Germinal center (tissue), 1 donor: ENCODE measurements around the gene VPS13A.
"Not testable (repeated sequence)": the region's sequence is repeated elsewhere in the genome, so short reads cannot be mapped to it uniquely, and the experiment has no call there.

Experiments used
- DNase-seq: peaks from one replicate; pipeline ENCODE4 v3.0.0; 2012; ENCODE audit warnings: mixed read lengths, low spot score

VPS13A gene

DNA sequence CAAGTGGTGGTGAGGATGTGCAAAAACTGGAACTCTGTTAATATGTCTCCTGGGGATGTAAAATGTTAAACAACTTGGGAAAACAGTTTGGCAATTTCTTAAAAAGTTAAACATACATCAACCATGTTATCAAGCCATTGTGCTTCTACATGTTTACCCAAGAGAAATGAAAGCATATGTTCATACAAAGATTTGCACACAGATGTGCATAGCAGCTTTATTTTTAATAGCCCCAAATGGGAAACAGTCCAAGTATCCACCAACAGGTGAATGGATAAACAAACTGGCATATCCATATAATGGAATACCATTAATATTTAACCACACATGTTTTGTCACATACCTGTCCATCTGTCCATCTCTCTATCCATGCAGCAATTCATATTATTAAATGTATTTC, 6.2 kb downstream of the VPS13A start:
- DNase-seq: no peak

DNA sequence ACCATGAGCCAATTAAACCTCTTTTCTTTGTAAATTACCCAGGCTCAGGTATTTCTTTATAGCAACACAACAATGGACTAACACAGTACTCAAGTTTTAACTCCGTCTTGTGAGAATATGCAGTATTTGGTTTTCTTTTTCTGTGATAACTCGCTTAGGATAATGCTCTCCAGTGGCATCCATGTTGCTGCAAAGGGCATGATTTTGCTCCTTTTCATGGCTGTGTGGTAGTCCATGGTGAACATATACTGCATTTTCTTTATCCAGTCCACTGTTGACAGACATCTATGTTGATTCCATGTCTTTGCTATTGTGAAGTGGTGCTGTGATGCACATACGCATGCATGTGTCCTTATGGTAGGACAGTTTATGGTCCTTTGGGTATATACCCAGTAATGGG, 10.9 kb downstream of the VPS13A start:
- no peak for DNase-seq

- no peak for DNase-seq
Measured at GRCh38 chr9:77194423-77194822, 17.1 kb downstream of the VPS13A start.

DNA sequence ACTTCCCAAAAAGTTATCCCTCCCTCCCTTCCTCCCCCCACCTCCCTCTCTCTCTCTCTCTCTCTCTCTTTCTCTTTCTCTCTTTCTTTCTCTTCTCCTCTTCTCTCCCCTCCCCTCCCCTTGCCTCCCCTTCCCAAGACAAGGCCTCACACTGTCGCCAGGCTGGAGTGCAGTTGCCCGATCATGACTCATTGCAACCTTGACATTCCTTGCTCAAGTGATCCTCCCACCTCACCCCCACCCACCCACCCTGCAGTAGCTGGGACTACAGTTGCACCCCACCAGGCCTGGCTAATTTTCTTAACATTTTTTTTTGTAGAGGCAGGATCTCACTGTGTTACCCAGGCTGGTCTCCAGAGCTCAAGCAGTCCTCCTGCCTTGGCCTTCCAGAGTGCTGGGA, 32.8 kb downstream of the VPS13A start:
- DNase-seq: no peak

DNA sequence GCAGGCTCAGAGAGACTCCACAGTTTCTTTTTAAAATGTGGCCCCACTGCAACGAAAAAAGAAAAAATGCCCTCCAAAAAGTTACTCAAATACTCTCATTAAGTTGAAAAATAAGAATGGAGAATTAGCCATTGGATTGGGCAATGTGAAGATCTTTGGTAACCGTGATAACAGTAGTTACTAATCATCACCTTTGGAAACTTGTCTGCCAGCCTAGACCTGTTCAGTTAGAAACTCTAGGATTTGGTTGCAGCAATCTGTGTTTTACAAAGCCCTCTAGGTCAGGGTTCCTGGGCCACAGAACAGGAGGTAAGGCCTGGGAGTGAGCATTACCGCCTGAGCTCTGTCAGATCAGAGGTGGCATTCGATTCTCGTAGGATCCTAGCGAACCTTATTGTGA, 34.2 kb downstream of the VPS13A start:
- DNase-seq: no peak

DNA sequence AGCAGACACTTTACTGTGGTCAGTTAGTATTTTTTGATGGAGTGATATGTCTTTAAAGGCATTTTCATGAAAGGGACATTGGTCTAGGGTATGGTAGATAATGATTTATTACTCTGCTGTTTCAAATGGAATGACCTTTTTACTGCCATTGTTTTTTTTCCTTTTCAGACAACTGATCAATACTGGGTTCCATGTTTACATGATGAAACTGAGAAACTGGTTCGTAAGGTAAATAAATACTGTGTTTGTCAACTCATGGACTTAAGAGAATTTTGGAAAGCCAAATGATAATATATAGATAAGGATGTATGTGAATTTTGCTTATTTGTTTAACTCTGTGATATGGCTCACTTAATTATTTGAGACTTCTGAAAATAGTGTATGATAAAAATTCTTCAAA, 35.5 kb downstream of the VPS13A start:
- no peak for DNase-seq

GRCh38 chr9:77215874-77216273, 38.5 kb downstream of the VPS13A start:
- no peak for DNase-seq

GRCh38 chr9:77218612-77219011, 41.3 kb downstream of the VPS13A start:
- no peak for DNase-seq

GRCh38 chr9:77221431-77221830, 44.1 kb downstream of the VPS13A start:
- no peak for DNase-seq

GRCh38 chr9:77224746-77225312, 47.5 kb downstream of the VPS13A start:
- no peak for DNase-seq

- DNase-seq: no peak
Measured at GRCh38 chr9:77236693-77237092, 59.4 kb downstream of the VPS13A start.

DNA sequence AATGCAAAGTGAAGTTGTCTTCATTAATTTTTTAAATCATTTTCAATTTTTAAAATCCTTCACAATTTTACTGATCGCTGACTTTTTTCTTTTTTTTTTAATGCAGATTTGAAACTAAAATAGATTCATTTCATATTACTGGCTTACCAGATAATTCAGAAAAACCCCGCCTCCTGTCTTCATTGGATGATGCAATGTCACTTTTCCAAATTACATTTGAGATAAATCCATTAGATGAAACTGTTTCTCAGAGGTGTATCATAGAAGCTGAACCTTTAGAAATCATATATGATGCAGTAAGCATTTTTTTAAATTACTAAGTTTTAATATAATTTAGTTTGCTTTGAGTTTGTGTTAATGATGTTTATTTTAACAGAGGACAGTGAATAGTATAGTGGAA, 60.6 kb downstream of the VPS13A start:
- no peak for DNase-seq

GRCh38 chr9:77251050-77251449, 73.7 kb downstream of the VPS13A start:
- DNase-seq: no peak

DNA sequence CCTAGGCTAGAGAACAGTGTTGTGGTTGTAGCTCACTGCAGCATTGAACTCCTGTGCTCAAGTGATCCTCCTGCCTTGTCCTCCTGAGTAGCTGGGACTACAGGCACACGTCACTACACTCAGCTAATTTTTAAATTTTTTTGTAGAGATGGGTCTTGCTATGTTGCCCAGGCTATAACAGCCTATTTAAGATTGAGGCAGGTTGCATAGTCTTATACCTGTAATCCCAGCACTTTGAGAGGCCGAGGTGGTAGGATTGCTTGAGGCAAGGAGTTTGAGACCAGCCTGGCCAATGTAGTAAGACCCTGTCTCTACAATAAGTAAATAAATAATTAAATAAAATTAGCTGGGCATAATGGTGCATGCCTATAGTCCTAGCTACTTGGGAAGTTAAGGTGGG, 79.9 kb downstream of the VPS13A start:
- no peak for DNase-seq

GRCh38 chr9:77261605-77262004, 84.3 kb downstream of the VPS13A start:
- no peak for DNase-seq

- not testable (repeated sequence) for DNase-seq
Measured at GRCh38 chr9:77267762-77268161, 90.4 kb downstream of the VPS13A start.

DNA sequence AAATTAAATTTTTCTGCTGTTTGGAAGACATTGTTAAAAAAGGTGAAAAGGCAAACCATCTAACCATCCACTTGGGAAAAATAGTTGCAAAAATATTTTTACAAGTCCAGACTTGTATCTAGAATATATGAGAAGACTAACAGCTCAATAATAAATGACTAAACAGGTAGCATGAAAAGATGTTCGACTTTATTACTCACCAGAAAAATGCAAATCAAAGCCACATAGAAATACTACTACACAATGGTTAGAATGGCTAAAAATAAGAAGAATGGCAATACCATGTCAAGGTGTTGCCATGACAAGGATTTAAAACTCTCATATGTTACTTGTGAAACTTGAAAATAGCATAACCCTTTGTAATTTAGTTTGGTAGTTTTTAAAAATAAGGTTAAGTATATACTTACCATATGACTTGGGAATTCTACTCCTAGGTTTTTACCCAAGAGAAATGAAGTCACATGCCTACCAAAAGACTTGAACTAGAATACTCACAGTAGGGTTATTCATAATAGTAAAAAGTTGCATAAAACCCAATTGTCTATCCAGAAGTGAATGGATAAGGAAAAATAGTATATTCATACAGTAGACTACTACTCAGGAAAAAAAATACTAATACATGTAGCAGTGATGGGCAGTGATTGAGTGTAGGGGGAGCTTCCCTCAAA, 93.8 kb downstream of the VPS13A start:
- DNase-seq: no peak

GRCh38 chr9:77276799-77277198, 99.5 kb downstream of the VPS13A start:
- no peak for DNase-seq

DNA sequence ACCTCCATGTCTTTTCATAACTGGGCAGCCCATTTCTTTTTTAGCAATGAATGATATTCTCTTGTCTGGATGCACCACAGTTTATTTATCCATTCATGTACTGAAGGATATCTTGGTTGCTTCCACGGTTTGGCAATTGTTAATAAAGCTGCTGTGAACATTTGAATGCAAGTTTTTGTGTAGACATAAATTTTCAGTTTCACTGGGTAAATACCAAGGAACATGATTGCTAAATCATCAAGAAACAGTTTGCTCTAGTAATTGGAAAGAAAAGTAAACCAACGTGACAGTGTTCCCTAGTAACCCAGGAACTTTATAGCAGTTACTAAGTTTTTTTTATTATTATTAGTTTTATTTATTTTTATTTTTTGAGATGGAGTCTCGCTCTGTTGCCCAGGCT, 100.4 kb downstream of the VPS13A start:
- no peak for DNase-seq

DNA sequence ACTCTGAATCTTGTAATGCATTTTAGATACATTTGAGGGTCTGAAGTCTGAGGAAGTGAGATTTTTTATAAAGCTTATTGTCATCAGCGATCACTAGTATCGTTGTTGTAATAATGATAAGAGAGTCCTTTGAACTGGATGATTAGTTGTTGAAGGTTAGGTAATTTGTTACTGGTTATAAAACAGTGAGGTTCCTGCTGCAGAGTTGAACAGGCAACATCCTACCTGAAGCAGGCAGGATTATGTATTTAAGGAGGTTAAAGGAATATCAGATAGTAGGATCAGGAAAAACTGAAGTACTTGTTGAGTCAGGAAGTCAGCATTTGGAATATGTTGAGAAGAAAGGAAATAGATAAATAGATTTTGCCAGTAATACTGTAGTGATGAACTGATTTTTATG, 106.7 kb downstream of the VPS13A start:
- DNase-seq: no peak

GRCh38 chr9:77284616-77285015, 107.3 kb downstream of the VPS13A start:
- no peak for DNase-seq

DNA sequence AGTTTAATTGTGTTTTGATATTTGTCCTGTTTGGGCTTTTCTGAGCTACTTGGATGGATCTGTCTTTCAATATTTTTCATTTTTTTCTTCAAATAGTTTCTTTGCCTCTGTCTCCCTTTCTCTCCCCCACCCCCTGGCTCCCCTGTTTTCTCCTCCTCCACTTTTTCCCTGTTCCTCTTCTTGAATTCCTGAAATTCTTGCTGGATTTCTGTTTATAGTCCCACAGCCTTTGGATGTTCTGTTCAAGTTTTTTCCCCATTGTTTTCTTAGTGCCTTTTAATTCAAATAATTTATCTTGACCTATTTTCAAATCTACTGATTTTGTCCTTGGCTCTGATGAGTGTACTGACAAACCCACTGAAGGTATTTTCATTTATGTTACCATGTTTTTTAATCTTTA, 113.0 kb downstream of the VPS13A start:
- DNase-seq: no peak

DNA sequence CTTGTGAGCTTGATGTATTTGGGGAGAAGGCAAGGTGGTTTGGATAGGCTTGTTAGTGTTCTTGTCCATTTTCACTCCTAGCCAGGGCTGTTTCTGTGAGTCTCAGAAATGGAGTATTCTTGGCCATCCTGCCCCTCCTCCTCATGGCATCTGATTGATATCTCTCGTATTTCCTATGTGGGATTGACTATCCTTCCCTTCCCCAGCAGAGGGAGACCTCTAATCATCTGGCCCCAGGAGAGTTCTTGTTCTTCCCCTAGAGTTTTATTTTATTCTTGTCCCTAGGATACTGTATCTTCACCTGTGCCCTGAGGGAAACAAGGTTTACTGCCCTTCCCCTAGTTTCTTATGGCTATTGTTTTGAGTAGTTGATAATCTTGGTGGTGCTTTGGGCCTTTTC, 114.4 kb downstream of the VPS13A start:
- DNase-seq: no peak

- DNase-seq: no peak
Measured at GRCh38 chr9:77293949-77294348, 116.6 kb downstream of the VPS13A start.
